Neural progenitor cell (in vitro differentiated cells): ENCODE results near the gene GP9.

Source experiments
- CTCF ChIP-seq: fragments of 200-600 bp; sonication (generic); IDR thresholded peaks from 2 replicates; pipeline ENCODE4 v1.5.1; 2017; ENCODE audit warnings: antibody characterized with exemption, mild to moderate bottlenecking
- EZH2phosphoT487 ChIP-seq: fragments of 200-600 bp; sonication (generic); IDR thresholded peaks from 2 replicates; pipeline ENCODE4 v1.6.1; 2017; ENCODE audit warnings: antibody characterized with exemption

- TF ChIP-seq CTCF (no peak), EZH2phosphoT487 (no peak)
These were observed 45.0 kb upstream of the GP9 start for GRCh38 chr3:129015388-129016105.
